ENCODE data around the gene REEP1. TPM values are rescaled to one million over a fixed set of nuclear protein-coding genes. Genes with fewer than 3 reads are reported as not detected.

The REEP1 gene
- total and polyA plus RNA-seq, 2 of the 4 experiments (the other 2 are of a cell fraction): under 0.01 to 0.03 TPM

DNA sequence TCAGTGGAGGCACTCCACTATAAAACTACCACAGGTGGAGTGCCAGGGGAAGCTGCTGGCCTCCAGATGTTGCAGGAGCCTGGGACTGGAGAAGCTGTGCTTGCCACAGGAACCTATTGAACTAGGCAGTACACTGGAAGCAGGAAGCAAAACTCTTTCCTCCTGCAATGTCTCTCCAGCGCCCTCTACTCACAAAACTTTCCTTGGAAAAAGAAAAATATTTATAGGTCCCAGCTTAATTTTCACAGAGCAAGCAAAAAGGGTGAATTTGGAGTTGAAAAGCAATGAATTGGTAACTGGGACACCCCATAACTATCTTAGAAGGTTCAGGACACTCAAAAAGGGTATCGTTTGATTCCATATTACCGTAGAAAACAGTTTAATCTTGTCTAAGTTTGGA lies 33.2 kb upstream of the REEP1 start:
- TF ChIP-seq CHD1 (IDR thresholded peaks at IDR 0.05; ENCODE audit: low read depth, low read length) (no peak), MAZ (IDR thresholded peaks at IDR 0.05; ENCODE audit: borderline replicate concordance, low read depth, low read length) (no peak), POLR2A (IDR thresholded peaks at IDR 0.05; ENCODE audit: low read depth, low read length) (no peak), CTCF (conservative IDR thresholded peaks at IDR 0.05; ENCODE audit: low read depth, low read length) (no peak), CEBPB (IDR thresholded peaks at IDR 0.05; ENCODE audit: low read depth, low read length) (no peak), RFX5 (IDR thresholded peaks at IDR 0.05; ENCODE audit: low read depth, low read length) (no peak)
- DNase-seq: no peak
- Histone ChIP-seq H3K4ac (ENCODE audit: low read depth, low read length) (no peak overlapping the region), H4K8ac (ENCODE audit: low read depth in 2 of 2, low read length in 2 of 2) (no peak overlapping the region), H2AK5ac (ENCODE audit: low read depth, low read length) (no peak overlapping the region), H3K4me2 (ENCODE audit: low read depth, low read length) (no peak overlapping the region), H2BK20ac (ENCODE audit: low read depth, low read length) (no peak overlapping the region), H3K56ac (ENCODE audit: extremely low read depth, insufficient read depth, low read length) (no peak overlapping the region), H4K5ac (ENCODE audit: low read depth, low read length) (no peak overlapping the region), H3K4me1 (ENCODE audit: control insufficient read depth, insufficient read depth, low read length) (0 out of 2 replicates have a peak, but pooled peaks cover 3% of the 10 kb centered on the region), H3K27ac (ENCODE audit: insufficient read depth, low read length) (no peak overlapping the region), H3K9me1 (ENCODE audit: insufficient read depth, low read length) (no peaks in the 10 kb centered on the region), H3K23ac (ENCODE audit: low read depth, low read length) (no peak overlapping the region), H4K20me1 (ENCODE audit: insufficient read depth, low read length) (no peaks in the 10 kb centered on the region), H3K79me1 (ENCODE audit: low read depth in 1 of 2, low read length in 2 of 2) (no peaks in the 10 kb centered on the region), H3K27me3 (ENCODE audit: control insufficient read depth, insufficient read depth, low read length) (peaks cover 4% of the 10 kb centered on the region), H3K36me3 (ENCODE audit: control insufficient read depth, insufficient read depth, low read length) (no peaks in the 10 kb centered on the region), H2AK9ac (replicated peaks; ENCODE audit: low read depth, low read length, poor library complexity) (no peak overlapping the region), H2AFZ (replicated peaks; ENCODE audit: low read length, poor library complexity) (no peak overlapping the region), H2BK5ac (ENCODE audit: low read depth, low read length, poor library complexity, severe bottlenecking) (no peak overlapping the region), H3K9ac (ENCODE audit: low read depth, low read length) (no peak overlapping the region), H3K14ac (replicated peaks; ENCODE audit: low read depth, low read length) (no peak overlapping the region), H3K4me3 (ENCODE audit: insufficient read depth, low read depth, low read length) (no peak overlapping the region), H4K91ac (ENCODE audit: insufficient read depth, low read depth, low read length) (no peak overlapping the region), H3K18ac (ENCODE audit: low read depth, low read length) (no peak overlapping the region), H2BK15ac (ENCODE audit: low read depth, low read length) (no peak overlapping the region), H3K9me3 (ENCODE audit: control insufficient read depth, insufficient read depth, low read length) (peaks cover 3% of the 10 kb centered on the region), H2BK120ac (ENCODE audit: low read depth, low read length) (no peak overlapping the region)
- CTCF ChIA-PET: no interaction called here
- WGBS, 2 experiments (ENCODE audit: extremely low coverage in 2 of 2, insufficient read length in 1 of 2): no CpG with 5 or more reads among the region's 3 CpGs
- in situ Hi-C loops (cut with MboI; ENCODE audit: low sequenced_read_pairs): no loop called here
- dilution Hi-C loops (cut with HindIII; ENCODE audit: low sequenced_read_pairs, unreplicated experiment): no loop called here
- intact Hi-C loops (cut with micrococcal nuclease): no loop called here
- no TSS peak for BruUV-seq (replicated peaks)
- POLR2A ChIA-PET (ENCODE audit: unreplicated experiment): no interaction called here
- no peak for ATAC-seq (ENCODE audit: low read depth)

Data from IMR-90 (cell line).